Tibial nerve (tissue), 3 donors: ENCODE data around the gene WWC2.

Source experiments
- EP300 ChIP-seq, 2 donors: sonication (generic); formaldehyde crosslinking; IDR thresholded peaks; one replicate each; pipeline ENCODE4 v1.6.1; 2017; ENCODE audit warnings: antibody characterized with exemption in 2 of 2, mild to moderate bottlenecking in 1 of 2
- POLR2A ChIP-seq, 2 donors: fragments of 450-650 bp; IDR thresholded peaks; one replicate each; pipeline ENCODE4 v1.6.1; 2017; ENCODE audit warnings: antibody characterized with exemption in 2 of 2, mild to moderate bottlenecking in 2 of 2, moderate library complexity in 2 of 2

GRCh38 chr4:183249854-183250253, 150.8 kb downstream of the WWC2 start:
- no peak for TF ChIP-seq EP300 (IDR thresholded peaks at IDR 0.05)
- TF ChIP-seq POLR2A (IDR thresholded peaks at IDR 0.05) = no peak
